Activated T-cell treated with anti-CD3 and anti-CD28 coated beads, Interleukin-2, amount 50 U/mL, for 48 hours (primary cell): ENCODE results near the gene HOXC12.

Experiments
- DNase-seq, 2 experiments: peaks; one replicate each; pipeline ENCODE4 v3.0.0-alpha.2; 2020

Gene HOXC12

GRCh38 chr12:53956914-53957536, 2.3 kb downstream of the HOXC12 start:
- DNase-seq = no peak

- DNase-seq = no peak
These were observed 3.4 kb downstream of the HOXC12 start for GRCh38 chr12:53958128-53958527.

GRCh38 chr12:53959314-53959713, 4.6 kb downstream of the HOXC12 start:
- DNase-seq = no peak

GRCh38 chr12:53960187-53961024, 5.7 kb downstream of the HOXC12 start:
- DNase-seq = no peak

- DNase-seq = no peak
These were observed 6.5 kb downstream of the HOXC12 start for GRCh38 chr12:53961025-53961761.

- DNase-seq = no peak
These were observed 8.3 kb downstream of the HOXC12 start for GRCh38 chr12:53963005-53963404.

- DNase-seq = no peak
These were observed 9.0 kb downstream of the HOXC12 start for GRCh38 chr12:53963434-53964314.

- no peak for DNase-seq
These were observed 9.6 kb downstream of the HOXC12 start for GRCh38 chr12:53964315-53964713.

GRCh38 chr12:53965281-53966084, 10.8 kb downstream of the HOXC12 start:
- DNase-seq = no peak

- no peak for DNase-seq
These were observed 11.3 kb downstream of the HOXC12 start for GRCh38 chr12:53966085-53966384.

- DNase-seq = no peak
These were observed 11.9 kb downstream of the HOXC12 start for GRCh38 chr12:53966385-53967133.

GRCh38 chr12:53967421-53967925, 12.8 kb downstream of the HOXC12 start:
- DNase-seq = no peak

- no peak for DNase-seq
These were observed 13.8 kb downstream of the HOXC12 start for GRCh38 chr12:53968214-53969127.

GRCh38 chr12:53969588-53970259, 15.0 kb downstream of the HOXC12 start:
- DNase-seq = no peak

GRCh38 chr12:53970451-53970850, 15.7 kb downstream of the HOXC12 start:
- DNase-seq = no peak

- no peak for DNase-seq
These were observed 16.4 kb downstream of the HOXC12 start for GRCh38 chr12:53971129-53971528.

GRCh38 chr12:53971686-53972085, 17.0 kb downstream of the HOXC12 start:
- DNase-seq = no peak

- no peak for DNase-seq
These were observed 17.5 kb downstream of the HOXC12 start for GRCh38 chr12:53972152-53972702.

- DNase-seq = no peak
These were observed 18.1 kb downstream of the HOXC12 start, which contains the start of gene HOXC11 for GRCh38 chr12:53972722-53973235. HOXC11 (plus strand) TSS chr12:53973126; CDS start chr12:53973242, 116 bp downstream.
